ENCODE data around the gene DHX58. TPM values are rescaled to one million over a fixed set of nuclear protein-coding genes. Genes with fewer than 3 reads are reported as not detected.
"Not testable (repeated sequence)": the region's sequence is repeated elsewhere in the genome, so short reads cannot be mapped to it uniquely, and the experiment has no call there.

Gene DHX58
- total RNA-seq, 1 donor from 2014 or later: 2.3 TPM

DNA sequence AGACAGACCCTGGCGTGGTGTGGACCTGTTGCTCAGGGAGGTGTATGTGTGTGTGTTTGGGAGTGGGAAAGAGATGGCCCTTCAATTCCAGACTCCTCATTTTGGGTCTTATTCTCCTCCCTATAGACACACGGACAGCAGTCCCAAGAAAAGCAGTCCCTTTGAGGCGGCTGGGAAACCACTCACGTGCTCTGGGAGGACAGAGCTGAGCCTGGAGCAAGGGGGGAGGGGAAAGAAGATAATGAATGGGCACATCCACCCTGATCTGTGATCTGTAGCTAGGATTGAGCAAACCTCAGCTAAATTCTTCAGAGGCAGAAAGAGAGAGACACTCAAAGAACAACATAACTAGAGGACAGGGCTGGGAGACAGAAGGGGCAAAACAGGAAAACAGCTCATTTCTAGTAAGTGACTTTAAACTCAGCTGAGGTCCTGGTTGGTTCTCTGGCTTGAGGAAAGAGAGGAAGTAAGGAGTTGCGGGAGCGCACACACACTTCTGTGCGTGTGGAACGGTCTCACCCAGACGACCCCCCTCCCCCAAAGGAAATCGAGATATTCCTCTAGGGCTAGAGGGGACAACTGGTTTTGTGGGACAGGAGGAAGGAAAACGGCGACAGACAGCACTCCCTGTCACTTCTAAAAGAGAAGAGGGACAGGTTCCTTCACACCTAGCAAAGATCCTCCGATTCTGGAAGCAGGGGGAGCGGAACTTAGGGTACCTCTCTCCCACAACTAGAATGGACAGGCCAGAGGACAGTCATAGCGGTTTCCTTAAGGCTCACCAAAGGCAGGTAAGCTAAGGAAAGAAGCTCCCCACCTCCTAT, 41.6 kb upstream of the DHX58 start:
- peaks cover 36% of the 10 kb centered on the region for H3K4me1 Mint-ChIP-seq (ENCODE audit: unreplicated experiment)
- H3K9me3 Mint-ChIP-seq (ENCODE audit: unreplicated experiment): no peaks in the 10 kb centered on the region
- TF ChIP-seq, protein P1, sequence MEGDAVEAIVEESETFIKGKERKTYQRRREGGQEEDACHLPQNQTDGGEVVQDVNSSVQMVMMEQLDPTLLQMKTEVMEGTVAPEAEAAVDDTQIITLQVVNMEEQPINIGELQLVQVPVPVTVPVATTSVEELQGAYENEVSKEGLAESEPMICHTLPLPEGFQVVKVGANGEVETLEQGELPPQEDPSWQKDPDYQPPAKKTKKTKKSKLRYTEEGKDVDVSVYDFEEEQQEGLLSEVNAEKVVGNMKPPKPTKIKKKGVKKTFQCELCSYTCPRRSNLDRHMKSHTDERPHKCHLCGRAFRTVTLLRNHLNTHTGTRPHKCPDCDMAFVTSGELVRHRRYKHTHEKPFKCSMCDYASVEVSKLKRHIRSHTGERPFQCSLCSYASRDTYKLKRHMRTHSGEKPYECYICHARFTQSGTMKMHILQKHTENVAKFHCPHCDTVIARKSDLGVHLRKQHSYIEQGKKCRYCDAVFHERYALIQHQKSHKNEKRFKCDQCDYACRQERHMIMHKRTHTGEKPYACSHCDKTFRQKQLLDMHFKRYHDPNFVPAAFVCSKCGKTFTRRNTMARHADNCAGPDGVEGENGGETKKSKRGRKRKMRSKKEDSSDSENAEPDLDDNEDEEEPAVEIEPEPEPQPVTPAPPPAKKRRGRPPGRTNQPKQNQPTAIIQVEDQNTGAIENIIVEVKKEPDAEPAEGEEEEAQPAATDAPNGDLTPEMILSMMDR (IDR thresholded peaks at IDR 0.05): no peak
- no peaks in the 10 kb centered on the region for H3K27me3 Mint-ChIP-seq (ENCODE audit: unreplicated experiment)
- DNase-seq (ENCODE audit: extremely low spot score, unreplicated experiment): no peak
- H3K4me3 Mint-ChIP-seq (ENCODE audit: unreplicated experiment): peak overlapping the region; percentile 82
- H3K27ac Mint-ChIP-seq (ENCODE audit: unreplicated experiment): peak overlapping the region; percentile 85
- H3K36me3 Mint-ChIP-seq (ENCODE audit: unreplicated experiment): peaks cover 3% of the 10 kb centered on the region

DNA sequence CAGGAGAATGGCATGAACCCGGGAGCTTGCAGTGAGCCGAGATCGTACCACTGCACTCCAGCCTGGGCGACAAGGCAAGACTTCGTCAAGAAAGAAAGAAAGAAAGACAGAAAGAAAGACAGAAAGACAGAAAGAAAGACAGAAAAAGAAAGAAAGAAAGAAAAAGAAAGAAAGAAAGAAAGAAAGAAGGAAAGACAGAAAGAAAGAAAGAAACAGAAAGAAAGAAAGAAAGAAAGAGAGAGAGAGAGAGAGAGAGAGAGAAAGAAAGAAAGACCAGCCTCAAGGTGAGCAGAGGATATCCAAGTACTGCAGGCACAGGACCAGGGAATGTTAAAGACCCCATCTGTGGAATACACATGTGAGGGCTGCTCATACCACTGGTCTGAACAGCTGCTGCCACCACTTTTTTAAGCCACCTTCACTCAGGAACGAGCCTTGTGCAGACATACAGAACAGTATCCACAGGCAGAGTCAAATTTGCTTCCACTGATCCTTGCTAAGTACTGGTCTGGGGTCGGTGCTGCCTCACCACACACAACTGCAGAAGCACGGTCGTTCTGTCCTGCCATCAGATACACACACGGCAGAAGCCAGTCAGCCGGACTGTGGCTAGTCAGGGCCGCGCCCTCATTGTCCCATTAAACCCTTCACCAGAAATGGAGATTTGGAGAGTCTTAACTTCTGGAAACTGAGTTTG, 34.5 kb upstream of the DHX58 start:
- Mint-ChIP-seq H3K4me1 (ENCODE audit: unreplicated experiment) (peaks cover 16% of the 10 kb centered on the region), H3K27ac (ENCODE audit: unreplicated experiment) (no peak overlapping the region), H3K36me3 (ENCODE audit: unreplicated experiment) (peaks cover 14% of the 10 kb centered on the region), H3K27me3 (ENCODE audit: unreplicated experiment) (no peaks in the 10 kb centered on the region), H3K9me3 (ENCODE audit: unreplicated experiment) (no peaks in the 10 kb centered on the region), H3K4me3 (ENCODE audit: unreplicated experiment) (no peak overlapping the region)
- no peak for DNase-seq (ENCODE audit: extremely low spot score, unreplicated experiment)
- TF ChIP-seq, protein P1 (IDR thresholded peaks at IDR 0.05): no peak

DNA sequence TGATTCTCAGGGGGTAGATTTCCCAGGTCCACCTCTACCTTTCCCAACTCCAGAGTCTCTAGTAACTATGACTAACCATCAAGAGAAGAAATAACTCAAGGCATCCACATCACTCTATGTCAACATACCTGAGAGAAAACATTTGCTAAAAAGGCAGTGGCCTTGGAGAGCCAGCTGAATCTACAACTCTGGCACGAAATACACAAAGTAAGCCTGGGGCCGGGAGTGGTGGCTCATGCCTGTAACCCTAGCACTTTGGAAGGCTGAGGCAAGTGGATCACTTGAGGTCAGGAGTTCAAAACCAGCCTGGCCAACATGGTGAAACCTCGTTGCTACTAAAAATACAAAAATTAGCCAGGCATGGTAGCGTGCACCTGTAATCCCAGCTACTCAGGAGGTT, 30.6 kb upstream of the DHX58 start:
- H3K27ac Mint-ChIP-seq (ENCODE audit: unreplicated experiment); DNase-seq (ENCODE audit: extremely low spot score, unreplicated experiment); H3K4me3 Mint-ChIP-seq (ENCODE audit: unreplicated experiment); H3K9me3 Mint-ChIP-seq (ENCODE audit: unreplicated experiment); H3K27me3 Mint-ChIP-seq (ENCODE audit: unreplicated experiment): not testable (repeated sequence)
- peaks cover 16% of the 10 kb centered on the region for H3K36me3 Mint-ChIP-seq (ENCODE audit: unreplicated experiment)
- peaks cover 11% of the 10 kb centered on the region for H3K4me1 Mint-ChIP-seq (ENCODE audit: unreplicated experiment)

DNA sequence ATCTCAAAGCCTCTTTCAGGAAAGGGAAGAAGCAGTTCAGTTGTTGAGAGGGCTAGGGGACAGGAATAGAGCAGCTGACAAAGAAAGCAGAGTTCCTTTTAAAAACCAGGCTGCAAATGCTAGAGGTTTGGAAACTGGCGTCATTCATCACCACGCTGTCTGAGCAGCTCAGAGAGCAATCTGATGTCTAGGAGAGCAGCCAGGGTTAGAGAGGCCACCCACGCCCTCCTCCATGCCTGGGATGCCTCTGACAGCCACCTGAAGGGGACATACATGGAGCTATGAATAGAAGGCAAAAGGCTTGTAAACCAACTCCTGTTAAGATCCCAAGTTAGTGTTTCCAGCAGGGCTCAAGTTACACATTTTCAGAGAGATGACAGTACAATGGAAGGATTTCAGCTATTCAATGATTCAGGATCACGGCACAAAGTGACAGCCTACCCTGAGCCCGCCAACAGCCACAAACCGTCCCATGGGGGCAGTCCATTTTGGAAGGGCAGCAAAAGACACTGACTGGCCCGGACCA, 29.9 kb upstream of the DHX58 start:
- no peaks in the 10 kb centered on the region for H3K9me3 Mint-ChIP-seq (ENCODE audit: unreplicated experiment)
- no peak overlapping the region for H3K4me3 Mint-ChIP-seq (ENCODE audit: unreplicated experiment)

DNA sequence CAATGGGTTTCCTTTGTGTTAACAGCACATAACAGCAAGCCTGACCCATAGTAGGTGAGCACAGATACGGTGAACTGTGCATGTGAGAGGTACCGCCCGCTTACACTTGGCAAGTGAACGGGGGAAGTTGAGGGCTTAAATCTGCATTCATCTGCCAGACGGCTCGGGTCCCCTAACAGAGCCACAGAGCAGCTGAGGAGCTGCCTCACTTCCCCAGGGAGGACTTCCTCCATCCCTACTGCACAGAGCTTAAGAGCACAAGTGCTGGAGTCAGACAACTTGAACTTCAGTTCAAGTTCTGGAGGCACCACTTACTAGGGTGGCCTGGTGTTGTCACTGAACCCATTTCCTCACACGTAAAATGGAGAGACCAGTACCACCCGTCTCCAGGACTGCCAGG, 28.9 kb upstream of the DHX58 start:
- TF ChIP-seq, protein P1 (IDR thresholded peaks at IDR 0.05): no peak
- H3K27ac Mint-ChIP-seq (ENCODE audit: unreplicated experiment): no peak overlapping the region
- no peak for DNase-seq (ENCODE audit: extremely low spot score, unreplicated experiment)
- peaks cover 13% of the 10 kb centered on the region for H3K4me1 Mint-ChIP-seq (ENCODE audit: unreplicated experiment)
- H3K27me3 Mint-ChIP-seq (ENCODE audit: unreplicated experiment): no peaks in the 10 kb centered on the region
- peaks cover 15% of the 10 kb centered on the region for H3K36me3 Mint-ChIP-seq (ENCODE audit: unreplicated experiment)
- H3K4me3 Mint-ChIP-seq (ENCODE audit: unreplicated experiment): no peak overlapping the region
- H3K9me3 Mint-ChIP-seq (ENCODE audit: unreplicated experiment): no peaks in the 10 kb centered on the region

More for the DNA sequence above, 29.9 kb upstream of the DHX58 start:
- Mint-ChIP-seq H3K27me3 (ENCODE audit: unreplicated experiment) (no peaks in the 10 kb centered on the region), H3K27ac (ENCODE audit: unreplicated experiment) (peak overlapping the region; percentile 15), H3K4me1 (ENCODE audit: unreplicated experiment) (peaks cover 11% of the 10 kb centered on the region), H3K36me3 (ENCODE audit: unreplicated experiment) (peaks cover 15% of the 10 kb centered on the region)
- TF ChIP-seq, protein P1 (IDR thresholded peaks at IDR 0.05): no peak
- no peak for DNase-seq (ENCODE audit: extremely low spot score, unreplicated experiment)

DNA sequence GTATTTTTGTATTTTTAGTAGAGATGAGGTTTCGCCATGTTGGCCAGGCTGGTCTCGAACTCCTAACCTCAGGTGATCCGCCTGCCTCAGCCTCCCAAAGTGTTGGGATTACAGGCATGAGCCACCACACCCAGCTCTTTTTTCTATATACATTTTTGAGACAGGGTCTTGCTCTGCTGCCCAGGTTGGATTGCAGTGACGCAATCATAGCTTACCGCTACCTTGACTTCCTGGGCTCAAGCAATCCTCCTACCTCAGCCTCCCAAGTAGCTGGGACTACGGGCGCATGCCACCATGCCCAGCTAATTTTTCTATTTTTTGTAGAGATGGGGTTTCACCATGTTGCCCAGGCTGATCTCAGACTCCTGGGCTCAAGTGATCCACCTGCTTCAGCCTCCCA, 28.2 kb upstream of the DHX58 start:
- not testable (repeated sequence) for H3K9me3 Mint-ChIP-seq (ENCODE audit: unreplicated experiment)

More for the DNA sequence above, 28.2 kb upstream of the DHX58 start:
- Mint-ChIP-seq H3K4me1 (ENCODE audit: unreplicated experiment) (peaks cover 20% of the 10 kb centered on the region), H3K36me3 (ENCODE audit: unreplicated experiment) (peaks cover 15% of the 10 kb centered on the region)
- H3K27me3 Mint-ChIP-seq (ENCODE audit: unreplicated experiment); H3K4me3 Mint-ChIP-seq (ENCODE audit: unreplicated experiment); H3K27ac Mint-ChIP-seq (ENCODE audit: unreplicated experiment); DNase-seq (ENCODE audit: extremely low spot score, unreplicated experiment): not testable (repeated sequence)

All from osteocyte (in vitro differentiated cells).